ENCODE data around the gene SMIM33. TPM values are rescaled to one million over a fixed set of nuclear protein-coding genes. Genes with fewer than 3 reads are reported as not detected.
"Not testable (repeated sequence)": the region's sequence is repeated elsewhere in the genome, so short reads cannot be mapped to it uniquely, and the experiment has no call there.

The SMIM33 gene
- total and polyA plus RNA-seq, 9 donors = 0.05 to 0.16 TPM; not detected in 7

DNA sequence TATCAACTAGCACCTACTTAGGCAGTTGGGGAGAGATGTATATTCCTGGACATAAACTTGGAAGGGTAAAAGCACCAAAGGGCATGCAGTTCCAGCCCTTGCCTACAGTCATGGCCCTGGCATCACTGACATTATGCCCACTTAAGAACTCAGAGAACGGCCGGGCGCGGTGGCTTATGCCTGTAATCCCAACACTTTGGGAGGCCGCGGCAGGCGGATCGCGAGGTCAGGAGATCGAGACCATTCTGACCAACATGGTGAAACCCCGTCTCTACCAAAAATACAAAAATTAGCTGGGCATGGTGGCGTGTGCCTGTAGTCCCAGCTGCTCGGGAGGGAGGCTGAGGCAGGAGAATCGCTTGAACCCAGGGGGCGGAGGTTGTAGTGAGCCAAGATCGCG lies 30.4 kb upstream of the SMIM33 start:
- H3K4me1 ChIP-seq (ENCODE audit: control insufficient read depth, insufficient read depth, low read length) = peaks cover 17% of the 10 kb centered on the region
- DNase-seq; H3K9me3 ChIP-seq (replicated peaks; ENCODE audit: control insufficient read depth, low read depth, low read length); H3K36me3 ChIP-seq (ENCODE audit: control insufficient read depth, insufficient read depth, low read length); H3K27me3 ChIP-seq (ENCODE audit: control insufficient read depth, insufficient read depth, low read length); H3K4me3 ChIP-seq (ENCODE audit: low read length); H3K27ac ChIP-seq (ENCODE audit: low read length): not testable (repeated sequence)
- WGBS (ENCODE audit: insufficient coverage) = 97% methylated on average over 14 of the region's 17 CpGs

DNA sequence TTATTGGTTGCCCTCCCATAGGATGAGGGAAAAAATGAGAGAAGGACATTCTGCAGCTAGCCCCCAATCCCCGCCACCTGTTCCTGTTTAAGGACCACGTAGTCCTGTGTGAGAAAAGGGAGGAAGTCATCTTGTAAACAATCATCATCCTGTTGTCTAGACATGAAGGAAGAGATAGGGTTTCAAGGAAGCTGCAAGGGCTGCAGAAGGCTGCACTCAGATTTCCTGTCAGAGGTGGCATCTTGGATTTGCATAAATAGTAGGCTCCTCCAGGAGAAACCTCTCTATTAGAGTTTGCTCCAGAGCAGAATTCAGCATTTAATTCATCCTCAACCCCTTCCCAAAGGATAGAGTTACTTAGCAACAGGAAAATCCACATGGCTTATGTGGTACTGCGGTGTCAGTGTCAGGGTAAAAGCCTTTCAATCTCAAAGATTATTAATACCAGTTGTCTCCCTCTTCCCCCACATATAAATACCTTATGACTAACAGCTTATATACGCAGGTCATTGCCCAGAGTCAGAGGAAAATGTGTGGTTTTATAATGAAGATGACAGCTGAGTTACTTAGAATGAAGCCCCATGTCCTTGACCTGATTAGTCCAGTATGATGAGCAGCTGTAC lies 26.9 kb upstream of the SMIM33 start:
- Histone ChIP-seq H3K27ac (ENCODE audit: low read length) (peak overlapping the region; percentile 13), H3K27me3 (ENCODE audit: control insufficient read depth, insufficient read depth, low read length) (no peaks in the 10 kb centered on the region), H3K4me1 (ENCODE audit: control insufficient read depth, insufficient read depth, low read length) (peaks cover 18% of the 10 kb centered on the region), H3K4me3 (ENCODE audit: low read length) (no peak overlapping the region), H3K36me3 (ENCODE audit: control insufficient read depth, insufficient read depth, low read length) (no peaks in the 10 kb centered on the region), H3K9me3 (replicated peaks; ENCODE audit: control insufficient read depth, low read depth, low read length) (no peaks in the 10 kb centered on the region)
- no CpG with 5 or more reads among the region's 4 CpGs for WGBS (ENCODE audit: insufficient coverage)
- peak; percentile 46 for DNase-seq

GRCh38 chr5:139445325-139446170 lies 25.3 kb upstream of the SMIM33 start:
- no peaks in the 10 kb centered on the region for H3K36me3 ChIP-seq (ENCODE audit: control insufficient read depth, insufficient read depth, low read length)
- H3K4me1 ChIP-seq (ENCODE audit: control insufficient read depth, insufficient read depth, low read length) = peaks cover 13% of the 10 kb centered on the region
- DNase-seq = peak; percentile 87
- no peak overlapping the region for H3K4me3 ChIP-seq (ENCODE audit: low read length)
- H3K27me3 ChIP-seq (ENCODE audit: control insufficient read depth, insufficient read depth, low read length) = no peaks in the 10 kb centered on the region
- no peaks in the 10 kb centered on the region for H3K9me3 ChIP-seq (replicated peaks; ENCODE audit: control insufficient read depth, low read depth, low read length)
- peak overlapping the region; percentile 25 for H3K27ac ChIP-seq (ENCODE audit: low read length)
- 41% methylated on average over 5 of the region's 7 CpGs for WGBS (ENCODE audit: insufficient coverage)

- peak; percentile 37 for DNase-seq
- no peaks in the 10 kb centered on the region for H3K9me3 ChIP-seq (replicated peaks; ENCODE audit: control insufficient read depth, low read depth, low read length)
- no peak overlapping the region for H3K4me3 ChIP-seq (ENCODE audit: low read length)
- no peak overlapping the region for H3K27ac ChIP-seq (ENCODE audit: low read length)
- H3K27me3 ChIP-seq (ENCODE audit: control insufficient read depth, insufficient read depth, low read length) = no peaks in the 10 kb centered on the region
- H3K36me3 ChIP-seq (ENCODE audit: control insufficient read depth, insufficient read depth, low read length) = no peaks in the 10 kb centered on the region
- WGBS (ENCODE audit: insufficient coverage) = no CpG with 5 or more reads among the region's 5 CpGs
- H3K4me1 ChIP-seq (ENCODE audit: control insufficient read depth, insufficient read depth, low read length) = peaks cover 13% of the 10 kb centered on the region
Measured at GRCh38 chr5:139446956-139447779, 23.6 kb upstream of the SMIM33 start.

DNA sequence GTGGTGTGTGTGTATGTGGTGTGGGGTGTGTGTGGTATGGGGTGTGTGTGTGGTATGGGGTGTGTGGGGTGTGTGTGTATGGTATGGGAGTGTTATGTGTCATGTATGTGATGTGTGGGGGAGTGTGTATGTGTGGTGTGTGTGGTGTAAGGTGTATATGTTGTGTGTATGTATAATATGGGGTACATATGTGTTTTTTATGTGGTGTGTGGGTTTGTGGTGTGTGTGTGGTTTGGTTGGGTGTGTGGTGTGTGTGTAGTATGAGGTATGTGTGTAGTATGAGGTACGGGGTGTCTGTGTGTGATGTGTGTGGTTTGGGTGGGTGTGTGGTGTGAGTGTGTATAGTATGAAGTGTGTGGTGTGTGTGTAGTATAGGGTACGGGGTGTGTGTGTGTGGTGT lies 19.6 kb upstream of the SMIM33 start:
- H3K27me3 ChIP-seq (ENCODE audit: control insufficient read depth, insufficient read depth, low read length) = no peaks in the 10 kb centered on the region
- no peaks in the 10 kb centered on the region for H3K9me3 ChIP-seq (replicated peaks; ENCODE audit: control insufficient read depth, low read depth, low read length)
- H3K4me3 ChIP-seq (ENCODE audit: low read length) = no peak overlapping the region
- WGBS (ENCODE audit: insufficient coverage) = 100% methylated on average over 2 of the region's 2 CpGs
- H3K4me1 ChIP-seq (ENCODE audit: control insufficient read depth, insufficient read depth, low read length) = no peaks in the 10 kb centered on the region
- no peak for DNase-seq
- no peaks in the 10 kb centered on the region for H3K36me3 ChIP-seq (ENCODE audit: control insufficient read depth, insufficient read depth, low read length)
- no peak overlapping the region for H3K27ac ChIP-seq (ENCODE audit: low read length)

DNA sequence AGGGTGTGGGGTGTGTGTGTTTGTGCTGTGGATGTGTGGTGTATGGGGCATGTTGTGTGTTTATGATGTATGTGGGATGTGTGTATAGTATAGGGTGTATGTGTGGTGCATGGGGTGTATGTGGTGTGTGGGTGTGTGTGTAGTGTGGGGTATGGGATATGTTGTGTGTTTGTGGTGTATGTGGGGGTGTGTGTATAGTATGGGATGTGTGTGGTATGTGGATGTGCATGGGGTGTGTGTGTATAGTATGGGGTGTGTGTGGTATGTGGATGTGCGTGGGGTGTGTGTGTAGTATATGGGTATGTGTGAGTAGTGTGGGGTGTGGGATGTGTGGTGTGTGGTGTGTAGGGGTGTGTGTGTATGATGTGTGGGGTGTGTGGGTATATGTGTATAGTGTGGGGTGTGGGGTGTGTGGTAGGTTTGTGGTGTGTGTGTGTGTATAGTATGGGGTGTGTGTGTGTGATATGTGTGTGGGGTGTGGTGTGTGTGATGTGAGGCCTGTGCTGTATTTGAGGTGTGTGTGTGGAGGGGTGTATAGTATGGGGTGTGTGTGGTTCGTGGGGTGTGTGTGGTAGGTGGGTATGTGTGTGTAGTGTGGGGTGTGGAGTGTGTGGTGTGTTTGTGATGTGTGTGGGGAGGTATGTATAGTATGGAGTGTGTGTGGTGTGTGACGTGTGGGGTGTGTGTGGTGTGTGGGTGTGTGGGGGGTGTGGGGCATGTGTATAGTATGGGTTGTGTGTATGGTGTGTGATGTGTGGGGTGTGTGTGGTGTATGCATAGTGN lies 18.7 kb upstream of the SMIM33 start:
- Histone ChIP-seq H3K4me1 (ENCODE audit: control insufficient read depth, insufficient read depth, low read length) (no peaks in the 10 kb centered on the region), H3K27me3 (ENCODE audit: control insufficient read depth, insufficient read depth, low read length) (no peaks in the 10 kb centered on the region), H3K4me3 (ENCODE audit: low read length) (no peak overlapping the region), H3K9me3 (replicated peaks; ENCODE audit: control insufficient read depth, low read depth, low read length) (no peaks in the 10 kb centered on the region), H3K27ac (ENCODE audit: low read length) (no peak overlapping the region), H3K36me3 (ENCODE audit: control insufficient read depth, insufficient read depth, low read length) (no peaks in the 10 kb centered on the region)
- WGBS (ENCODE audit: insufficient coverage) = 79% methylated on average over 2 of the region's 3 CpGs
- no peak for DNase-seq

- Histone ChIP-seq H3K4me3 (ENCODE audit: low read length) (no peak overlapping the region), H3K9me3 (replicated peaks; ENCODE audit: control insufficient read depth, low read depth, low read length) (no peaks in the 10 kb centered on the region), H3K27ac (ENCODE audit: low read length) (no peak overlapping the region), H3K36me3 (ENCODE audit: control insufficient read depth, insufficient read depth, low read length) (no peaks in the 10 kb centered on the region), H3K4me1 (ENCODE audit: control insufficient read depth, insufficient read depth, low read length) (no peaks in the 10 kb centered on the region), H3K27me3 (ENCODE audit: control insufficient read depth, insufficient read depth, low read length) (no peaks in the 10 kb centered on the region)
- WGBS (ENCODE audit: insufficient coverage) = 93% methylated on average over 3 of the region's 3 CpGs
- DNase-seq = no peak
Measured at GRCh38 chr5:139453683-139454567, 16.9 kb upstream of the SMIM33 start.

- DNase-seq = no peak
- Histone ChIP-seq H3K4me1 (ENCODE audit: control insufficient read depth, insufficient read depth, low read length) (peaks cover 3% of the 10 kb centered on the region), H3K9me3 (replicated peaks; ENCODE audit: control insufficient read depth, low read depth, low read length) (no peaks in the 10 kb centered on the region), H3K36me3 (ENCODE audit: control insufficient read depth, insufficient read depth, low read length) (no peaks in the 10 kb centered on the region), H3K4me3 (ENCODE audit: low read length) (no peak overlapping the region), H3K27ac (ENCODE audit: low read length) (no peak overlapping the region), H3K27me3 (ENCODE audit: control insufficient read depth, insufficient read depth, low read length) (no peaks in the 10 kb centered on the region)
- WGBS (ENCODE audit: insufficient coverage) = 70% methylated on average over 4 of the region's 11 CpGs
Measured at GRCh38 chr5:139454568-139455290, 16.1 kb upstream of the SMIM33 start.
